ENCODE data around the gene PAX6. TPM values are rescaled to one million over a fixed set of nuclear protein-coding genes. Genes with fewer than 3 reads are reported as not detected.

The PAX6 gene
- total RNA-seq: 1 to 10 TPM; 5.4 to 6.8 TPM
- polyA plus RNA-seq (2013, experiment 1 of 2): 37.3 TPM
- 27.0 TPM for polyA plus RNA-seq (2013, experiment 2 of 2)
- long read RNA-seq, experiment 1, partial matches to known transcripts: 0 of 1 reads
- long read RNA-seq, experiment 1, other reads (novel, unspliced or antisense): 1 of 1 reads
- long read RNA-seq, experiment 2, full-length matches to known transcripts: 12 of 18 reads
- long read RNA-seq, experiment 2, partial matches to known transcripts: 2 of 18 reads
- long read RNA-seq, experiment 2, other reads (novel, unspliced or antisense): 4 of 18 reads
- long read RNA-seq, experiment 3, full-length matches to known transcripts: 8 of 9 reads
- long read RNA-seq, experiment 3, partial matches to known transcripts: 0 of 9 reads
- long read RNA-seq, experiment 3, other reads (novel, unspliced or antisense): 1 of 9 reads
- long read RNA-seq, experiment 4, full-length matches to known transcripts: 4 of 7 reads
- long read RNA-seq, experiment 4, partial matches to known transcripts: 3 of 7 reads
- long read RNA-seq, experiment 4, other reads (novel, unspliced or antisense): 0 of 7 reads

DNA sequence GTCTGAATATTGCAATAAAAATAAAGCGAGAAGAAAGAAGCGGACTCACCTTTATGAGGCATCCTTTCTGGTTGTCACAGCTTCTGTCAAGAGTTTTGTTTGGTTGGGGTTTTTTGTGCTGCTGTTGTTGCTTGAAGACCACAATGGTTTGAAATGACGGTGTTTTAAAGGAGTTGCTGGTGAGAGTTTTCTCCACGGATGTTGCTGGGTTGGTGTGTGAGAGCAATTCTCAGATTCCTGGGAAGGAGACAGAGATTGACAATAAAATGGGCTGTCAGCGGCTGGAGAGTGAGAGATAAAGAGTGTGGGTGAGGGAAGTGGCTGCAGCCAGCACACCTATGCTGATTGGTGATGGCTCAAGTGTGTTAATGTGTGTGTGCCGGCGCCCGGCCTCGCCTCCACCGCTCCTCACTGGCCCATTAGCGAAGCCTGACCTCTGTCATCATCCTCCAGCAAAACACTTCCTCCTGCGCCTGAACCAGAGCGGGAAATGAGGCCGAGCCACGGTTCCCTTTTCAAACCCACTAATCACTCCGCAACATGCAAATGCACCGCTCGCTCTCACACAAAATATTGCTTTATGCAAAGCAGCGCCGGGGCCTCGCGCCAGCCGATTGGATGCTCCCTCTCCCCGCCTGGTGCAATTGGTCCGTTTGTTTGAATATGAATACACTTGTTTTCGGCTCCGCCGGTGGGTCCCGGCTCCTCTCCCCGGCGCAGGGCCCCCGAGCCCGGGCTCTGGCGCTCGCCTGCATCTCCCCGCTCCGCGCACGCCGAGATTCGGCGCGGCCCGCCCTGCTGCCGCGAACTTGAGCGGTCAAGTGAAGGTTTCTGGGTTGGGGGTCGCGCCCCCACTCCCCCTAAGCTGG is at the start of gene PAX6:
TSS of gene PAX6 (minus strand) at position 544 of the 869 bp plus-strand sequence. CDS start 4,911 bp downstream, outside the sequence.
- 0% methylated on average over 22 to 49 of the region's 49 CpGs for WGBS, 2 experiments (ENCODE audit: insufficient coverage in 1 of 2, insufficient read length in 1 of 2)
- peak; percentile 94 for DNase-seq
- peaks cover 96% of the 10 kb centered on the region for H3K27me3 Mint-ChIP-seq (ENCODE audit: insufficient read depth)
- peak within 1 kb of the TSS; percentile 58 for H3K27ac Mint-ChIP-seq
- Histone ChIP-seq H3K4me1 (ENCODE audit: control insufficient read depth, insufficient read depth, low read length) (peaks cover 6% of the 10 kb centered on the region), H3K4me3 (ENCODE audit: low read length) (peak within 1 kb of the TSS; percentile 85), H3K27me3 (ENCODE audit: control insufficient read depth, insufficient read depth, low read length, poor library complexity, severe bottlenecking) (peaks cover 88% of the 10 kb centered on the region), H3K9ac (ENCODE audit: extremely low read depth, low read length, poor library complexity, severe bottlenecking) (peak within 1 kb of the TSS; percentile 31), H3K9me3 (ENCODE audit: control insufficient read depth, low read length) (no peaks in the 10 kb centered on the region), H3K27ac (ENCODE audit: low read depth, low read length) (peak within 1 kb of the TSS; percentile 10), H3K36me3 (ENCODE audit: control insufficient read depth, insufficient read depth, low read length) (peaks cover 13% of the 10 kb centered on the region)
- no peaks in the 10 kb centered on the region for H3K9me3 Mint-ChIP-seq
- H3K36me3 Mint-ChIP-seq (ENCODE audit: low read depth): no peaks in the 10 kb centered on the region
- peaks cover 59% of the 10 kb centered on the region for H3K4me1 Mint-ChIP-seq
- TF ChIP-seq, protein P1, sequence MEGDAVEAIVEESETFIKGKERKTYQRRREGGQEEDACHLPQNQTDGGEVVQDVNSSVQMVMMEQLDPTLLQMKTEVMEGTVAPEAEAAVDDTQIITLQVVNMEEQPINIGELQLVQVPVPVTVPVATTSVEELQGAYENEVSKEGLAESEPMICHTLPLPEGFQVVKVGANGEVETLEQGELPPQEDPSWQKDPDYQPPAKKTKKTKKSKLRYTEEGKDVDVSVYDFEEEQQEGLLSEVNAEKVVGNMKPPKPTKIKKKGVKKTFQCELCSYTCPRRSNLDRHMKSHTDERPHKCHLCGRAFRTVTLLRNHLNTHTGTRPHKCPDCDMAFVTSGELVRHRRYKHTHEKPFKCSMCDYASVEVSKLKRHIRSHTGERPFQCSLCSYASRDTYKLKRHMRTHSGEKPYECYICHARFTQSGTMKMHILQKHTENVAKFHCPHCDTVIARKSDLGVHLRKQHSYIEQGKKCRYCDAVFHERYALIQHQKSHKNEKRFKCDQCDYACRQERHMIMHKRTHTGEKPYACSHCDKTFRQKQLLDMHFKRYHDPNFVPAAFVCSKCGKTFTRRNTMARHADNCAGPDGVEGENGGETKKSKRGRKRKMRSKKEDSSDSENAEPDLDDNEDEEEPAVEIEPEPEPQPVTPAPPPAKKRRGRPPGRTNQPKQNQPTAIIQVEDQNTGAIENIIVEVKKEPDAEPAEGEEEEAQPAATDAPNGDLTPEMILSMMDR (conservative IDR thresholded peaks at IDR 0.05): no peak
- H3K4me3 Mint-ChIP-seq: peak within 1 kb of the TSS; percentile 60

DNA sequence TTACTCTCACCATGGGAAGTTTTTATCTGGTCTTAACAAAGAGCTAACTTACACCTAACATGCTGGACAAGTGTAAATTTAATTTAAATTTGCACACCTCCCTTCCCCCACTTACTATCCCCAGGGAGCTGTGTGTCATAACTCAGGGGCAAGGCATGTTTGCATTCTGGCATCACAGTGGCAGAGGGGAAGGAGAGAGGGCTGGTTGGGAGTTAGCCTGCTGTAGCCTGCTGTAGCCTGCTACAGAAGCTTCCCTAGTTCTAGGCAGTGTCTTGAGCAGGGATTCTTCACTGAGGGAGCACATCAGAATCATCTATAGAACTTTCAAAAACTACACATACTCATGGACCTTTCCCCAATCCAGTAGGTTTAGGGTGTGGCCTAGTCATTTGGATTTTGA is 49.3 kb upstream of the PAX6 start:
- TF ChIP-seq, protein P1 (conservative IDR thresholded peaks at IDR 0.05): no peak
- H3K4me3 ChIP-seq (ENCODE audit: low read length): no peak overlapping the region
- H3K9me3 Mint-ChIP-seq: peaks cover 6% of the 10 kb centered on the region
- H3K27me3 ChIP-seq (ENCODE audit: control insufficient read depth, insufficient read depth, low read length, poor library complexity, severe bottlenecking): no peaks in the 10 kb centered on the region
- DNase-seq: no peak
- no peaks in the 10 kb centered on the region for H3K4me1 ChIP-seq (ENCODE audit: control insufficient read depth, insufficient read depth, low read length)
- no peak overlapping the region for H3K4me3 Mint-ChIP-seq
- no peak overlapping the region for H3K27ac ChIP-seq (ENCODE audit: low read depth, low read length)
- H3K27ac Mint-ChIP-seq: no peak overlapping the region
- H3K36me3 Mint-ChIP-seq (ENCODE audit: low read depth): no peaks in the 10 kb centered on the region
- no peaks in the 10 kb centered on the region for H3K4me1 Mint-ChIP-seq
- no peaks in the 10 kb centered on the region for H3K36me3 ChIP-seq (ENCODE audit: control insufficient read depth, insufficient read depth, low read length)
- H3K9me3 ChIP-seq (ENCODE audit: control insufficient read depth, low read length): no peaks in the 10 kb centered on the region
- H3K27me3 Mint-ChIP-seq (ENCODE audit: insufficient read depth): peaks cover 24% of the 10 kb centered on the region
- no peak overlapping the region for H3K9ac ChIP-seq (ENCODE audit: extremely low read depth, low read length, poor library complexity, severe bottlenecking)

DNA sequence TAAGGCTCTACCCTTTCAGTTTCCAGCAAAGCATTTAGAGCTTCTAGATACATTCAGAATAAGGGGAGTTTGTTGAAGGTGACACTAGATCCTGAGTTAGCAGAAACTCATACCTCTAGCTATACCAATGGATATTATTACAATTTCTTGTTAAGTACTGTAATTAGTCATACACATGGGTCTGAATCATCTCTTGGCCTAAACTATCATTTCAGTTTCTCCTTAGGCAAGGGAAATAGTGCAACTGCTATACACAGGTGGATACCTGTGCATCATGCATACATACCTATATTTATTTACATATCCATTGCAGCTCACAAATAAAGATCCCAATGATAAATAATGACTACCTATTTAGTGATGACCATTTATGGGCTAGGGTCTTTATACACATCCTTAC is 45.1 kb upstream of the PAX6 start:
- Mint-ChIP-seq H3K4me3 (no peak overlapping the region), H3K4me1 (peaks cover 10% of the 10 kb centered on the region), H3K36me3 (ENCODE audit: low read depth) (no peaks in the 10 kb centered on the region), H3K27me3 (ENCODE audit: insufficient read depth) (peaks cover 13% of the 10 kb centered on the region), H3K27ac (no peak overlapping the region), H3K9me3 (no peaks in the 10 kb centered on the region)
- no peak overlapping the region for H3K9ac ChIP-seq (ENCODE audit: extremely low read depth, low read length, poor library complexity, severe bottlenecking)
- no peaks in the 10 kb centered on the region for H3K36me3 ChIP-seq (ENCODE audit: control insufficient read depth, insufficient read depth, low read length)
- H3K9me3 ChIP-seq (ENCODE audit: control insufficient read depth, low read length): no peaks in the 10 kb centered on the region
- no peak overlapping the region for H3K27ac ChIP-seq (ENCODE audit: low read depth, low read length)
- H3K4me1 ChIP-seq (ENCODE audit: control insufficient read depth, insufficient read depth, low read length): no peaks in the 10 kb centered on the region
- TF ChIP-seq, protein P1 (conservative IDR thresholded peaks at IDR 0.05): no peak
- H3K4me3 ChIP-seq (ENCODE audit: low read length): no peak overlapping the region
- no peak for DNase-seq
- H3K27me3 ChIP-seq (ENCODE audit: control insufficient read depth, insufficient read depth, low read length, poor library complexity, severe bottlenecking): no peaks in the 10 kb centered on the region

Data from endodermal cell (in vitro differentiated cells).